T-helper 17 cell (primary cell): ENCODE measurements around the gene TLE7. TPM values are rescaled to one million over a fixed set of nuclear protein-coding genes. Genes with fewer than 3 reads are reported as not detected.

Source experiments
- ATAC-seq: fragments of 150-1000 bp; cut with Tn5 transposase; 2 replicates; pipeline ENCODE4 v1.10.0; 2021; ENCODE audit warnings: mild to moderate bottlenecking, moderate library complexity
- DNase-seq, 3 donors: peaks; one replicate each; pipeline versions ENCODE4 v3.0.0 to v3.0.0-alpha.2; 2020 to 2021
- H3K9me3 ChIP-seq: one replicate; pipeline ENCODE4 v1.7.0; 2013; ENCODE audit warnings: low read length, mild to moderate bottlenecking; ENCODE audit not compliant: control insufficient read depth, poor library complexity, severe bottlenecking
- H3K27ac Mint-ChIP-seq: one replicate; pipeline ENCODE4 v1.8.0; 2022; ENCODE audit warnings: mild to moderate bottlenecking, moderate library complexity, mixed read lengths
- H3K27me3 Mint-ChIP-seq: one replicate; pipeline ENCODE4 v1.8.0; 2022; ENCODE audit warnings: mixed read lengths
- H3K36me3 Mint-ChIP-seq: one replicate; pipeline ENCODE4 v1.8.0; 2022; ENCODE audit warnings: low read depth, mixed read lengths
- H3K4me1 Mint-ChIP-seq: one replicate; pipeline ENCODE4 v1.8.0; 2022; ENCODE audit warnings: mild to moderate bottlenecking, mixed read lengths
- H3K4me3 Mint-ChIP-seq: one replicate; pipeline ENCODE4 v1.8.0; 2022; ENCODE audit warnings: mild to moderate bottlenecking, moderate library complexity, mixed read lengths
- total RNA-seq, 4 donors: library from RNA in 2 of 4; stranded (reverse) in 2 of 4; gene quantifications; one replicate each; pipeline ENCODE4 v1.2.3 and lab custom pipeline; 2022 to 2026

Gene TLE7
- total RNA-seq, 2 donors from 2014 or later, result not detected

- no peak overlapping the region for H3K4me3 Mint-ChIP-seq
- no peaks in the 10 kb centered on the region for H3K9me3 ChIP-seq
- no peaks in the 10 kb centered on the region for H3K36me3 Mint-ChIP-seq
- no peak overlapping the region for H3K27ac Mint-ChIP-seq
- H3K4me1 Mint-ChIP-seq, result peaks cover 20% of the 10 kb centered on the region
- no peak for DNase-seq
- peaks cover 62% of the 10 kb centered on the region for H3K27me3 Mint-ChIP-seq
- ATAC-seq, result no peak
Measured at GRCh38 chr16:71404364-71404763, 37.5 kb downstream of the TLE7 start.

GRCh38 chr16:71402674-71403073 lies 39.2 kb downstream of the TLE7 start:
- DNase-seq (no peak), ATAC-seq (no peak)
- no peaks in the 10 kb centered on the region for H3K9me3 ChIP-seq
- H3K27ac Mint-ChIP-seq, result no peak overlapping the region
- H3K4me1 Mint-ChIP-seq, result peaks cover 13% of the 10 kb centered on the region
- H3K27me3 Mint-ChIP-seq, result peaks cover 56% of the 10 kb centered on the region
- no peak overlapping the region for H3K4me3 Mint-ChIP-seq
- H3K36me3 Mint-ChIP-seq, result no peaks in the 10 kb centered on the region

- H3K4me1 Mint-ChIP-seq, result peaks cover 9% of the 10 kb centered on the region
- H3K4me3 Mint-ChIP-seq, result no peak overlapping the region
- no peak overlapping the region for H3K27ac Mint-ChIP-seq
- DNase-seq (no peak), ATAC-seq (no peak)
- H3K36me3 Mint-ChIP-seq, result no peaks in the 10 kb centered on the region
- peaks cover 54% of the 10 kb centered on the region for H3K27me3 Mint-ChIP-seq
- H3K9me3 ChIP-seq, result no peaks in the 10 kb centered on the region
Measured at GRCh38 chr16:71402007-71402406, 39.8 kb downstream of the TLE7 start.

GRCh38 chr16:71399801-71400563 lies 41.9 kb downstream of the TLE7 start:
- Mint-ChIP-seq H3K27me3 (peaks cover 62% of the 10 kb centered on the region), H3K36me3 (no peaks in the 10 kb centered on the region), H3K4me1 (no peaks in the 10 kb centered on the region), H3K4me3 (no peak overlapping the region), H3K27ac (no peak overlapping the region)
- DNase-seq (no peak), ATAC-seq (no peak)
- no peaks in the 10 kb centered on the region for H3K9me3 ChIP-seq

- ATAC-seq, result no peak
- no peak for DNase-seq
- Mint-ChIP-seq H3K4me3 (no peak overlapping the region), H3K36me3 (peaks cover 3% of the 10 kb centered on the region), H3K4me1 (no peaks in the 10 kb centered on the region), H3K27ac (no peak overlapping the region), H3K27me3 (peaks cover 78% of the 10 kb centered on the region)
- no peaks in the 10 kb centered on the region for H3K9me3 ChIP-seq
Measured at GRCh38 chr16:71396594-71396993, 45.3 kb downstream of the TLE7 start.

- peaks cover 4% of the 10 kb centered on the region for H3K4me1 Mint-ChIP-seq
- no peak for ATAC-seq
Measured at GRCh38 chr16:71389330-71389729, 52.5 kb downstream of the TLE7 start.

GRCh38 chr16:71387045-71387871 lies 54.6 kb downstream of the TLE7 start:
- Mint-ChIP-seq H3K27me3 (peaks cover 55% of the 10 kb centered on the region), H3K4me3 (no peak overlapping the region), H3K36me3 (peaks cover 4% of the 10 kb centered on the region), H3K4me1 (peaks cover 4% of the 10 kb centered on the region), H3K27ac (no peak overlapping the region)
- H3K9me3 ChIP-seq, result no peaks in the 10 kb centered on the region
- no peak for ATAC-seq
- DNase-seq, result no peak

More at GRCh38 chr16:71389330-71389729, 52.5 kb downstream of the TLE7 start:
- H3K4me3 Mint-ChIP-seq, result no peak overlapping the region
- no peak for DNase-seq
- H3K27me3 Mint-ChIP-seq, result peaks cover 64% of the 10 kb centered on the region
- H3K36me3 Mint-ChIP-seq, result peaks cover 4% of the 10 kb centered on the region
- H3K27ac Mint-ChIP-seq, result no peak overlapping the region
- H3K9me3 ChIP-seq, result no peaks in the 10 kb centered on the region

GRCh38 chr16:71384073-71384724 lies 57.7 kb downstream of the TLE7 start:
- no peak overlapping the region for H3K4me3 Mint-ChIP-seq
- H3K36me3 Mint-ChIP-seq, result no peaks in the 10 kb centered on the region
- DNase-seq (no peak), ATAC-seq (no peak)
- H3K9me3 ChIP-seq, result no peaks in the 10 kb centered on the region
- H3K27me3 Mint-ChIP-seq, result peaks cover 53% of the 10 kb centered on the region
- H3K4me1 Mint-ChIP-seq, result peaks cover 4% of the 10 kb centered on the region
- H3K27ac Mint-ChIP-seq, result no peak overlapping the region

GRCh38 chr16:71383054-71383773 lies 58.6 kb downstream of the TLE7 start:
- DNase-seq, result no peak

GRCh38 chr16:71380831-71381230 lies 61.0 kb downstream of the TLE7 start:
- H3K9me3 ChIP-seq, result no peaks in the 10 kb centered on the region
- Mint-ChIP-seq H3K36me3 (no peaks in the 10 kb centered on the region), H3K4me1 (peaks cover 2% of the 10 kb centered on the region), H3K27ac (no peak overlapping the region), H3K4me3 (no peak overlapping the region), H3K27me3 (peaks cover 44% of the 10 kb centered on the region)
- DNase-seq, result no peak
- ATAC-seq, result no peak

More at GRCh38 chr16:71383054-71383773, 58.6 kb downstream of the TLE7 start:
- no peak overlapping the region for H3K27ac Mint-ChIP-seq
- ATAC-seq, result no peak
- H3K4me3 Mint-ChIP-seq, result no peak overlapping the region
- H3K9me3 ChIP-seq, result no peaks in the 10 kb centered on the region
- no peaks in the 10 kb centered on the region for H3K36me3 Mint-ChIP-seq
- H3K27me3 Mint-ChIP-seq, result peaks cover 53% of the 10 kb centered on the region
- peaks cover 4% of the 10 kb centered on the region for H3K4me1 Mint-ChIP-seq
